GM18508 (cell line): Measurements from ENCODE around the gene CCKAR.
A peak's percentile ranks its signal among the peaks of the same experiment; 100 is the strongest.

Source experiments
- ATAC-seq: cut with Tn5 transposase; IDR thresholded peaks from one replicate; pipeline ENCODE4 v1.9.1; 2021; ENCODE audit warnings: moderate number of reproducible peaks; ENCODE audit not compliant: insufficient read depth, unreplicated experiment

Gene CCKAR

DNA sequence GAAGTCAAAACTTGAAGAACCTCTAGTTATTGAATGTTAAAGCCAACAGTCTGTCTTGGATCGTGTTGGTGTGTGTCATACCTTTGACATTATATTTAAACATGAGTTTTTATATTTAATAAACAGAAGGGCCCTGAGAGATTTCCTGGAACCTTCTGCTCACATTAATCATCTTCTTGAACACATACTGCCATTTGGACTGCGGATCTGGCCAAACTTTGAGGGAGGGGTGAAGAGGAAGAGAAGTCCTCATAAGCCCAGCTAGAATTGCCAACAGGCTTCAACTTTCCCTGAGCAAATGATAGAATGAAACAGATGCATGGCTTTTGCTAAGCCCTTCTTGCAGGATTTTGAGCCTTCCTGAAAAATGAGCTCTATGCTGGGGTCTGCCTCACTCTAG is 27.4 kb downstream of the CCKAR start:
- no peak for ATAC-seq

DNA sequence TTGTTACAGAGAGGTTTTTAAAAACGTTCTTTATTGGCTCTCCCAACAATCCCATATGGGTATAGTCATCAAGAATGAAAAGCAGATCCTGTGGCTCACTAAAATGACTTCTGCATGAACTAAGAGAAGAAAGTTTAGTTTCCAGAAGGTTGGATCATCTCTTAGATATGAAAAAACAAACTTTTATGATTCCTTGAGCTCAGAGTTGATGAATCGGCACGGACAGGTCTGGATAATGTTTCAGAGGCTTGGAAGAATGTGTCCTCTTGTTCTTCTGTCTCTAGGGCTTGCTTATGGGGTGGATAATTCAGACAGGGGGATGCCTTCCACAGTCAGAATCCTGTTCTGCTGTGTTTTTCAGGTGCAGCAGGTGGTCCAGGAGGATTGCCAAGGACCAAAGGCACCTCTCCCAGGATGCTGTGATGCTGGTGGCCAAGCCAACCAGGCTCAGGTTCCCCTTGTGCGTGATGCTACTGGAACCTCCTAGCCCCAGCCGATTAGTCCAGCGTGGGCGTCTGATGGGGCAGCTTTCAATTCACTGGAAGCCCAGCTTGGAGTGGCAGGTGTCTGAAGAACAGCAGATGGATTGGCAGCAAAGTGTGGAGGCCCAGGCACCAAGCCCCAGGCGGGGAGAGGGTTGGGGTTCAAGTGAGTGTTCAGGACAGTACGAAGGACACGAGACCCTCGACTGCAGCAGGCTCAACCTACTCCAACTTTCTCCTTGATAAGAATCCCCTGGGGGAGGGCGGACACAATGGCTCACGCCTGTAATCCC is 30.3 kb downstream of the CCKAR start:
- no peak for ATAC-seq

DNA sequence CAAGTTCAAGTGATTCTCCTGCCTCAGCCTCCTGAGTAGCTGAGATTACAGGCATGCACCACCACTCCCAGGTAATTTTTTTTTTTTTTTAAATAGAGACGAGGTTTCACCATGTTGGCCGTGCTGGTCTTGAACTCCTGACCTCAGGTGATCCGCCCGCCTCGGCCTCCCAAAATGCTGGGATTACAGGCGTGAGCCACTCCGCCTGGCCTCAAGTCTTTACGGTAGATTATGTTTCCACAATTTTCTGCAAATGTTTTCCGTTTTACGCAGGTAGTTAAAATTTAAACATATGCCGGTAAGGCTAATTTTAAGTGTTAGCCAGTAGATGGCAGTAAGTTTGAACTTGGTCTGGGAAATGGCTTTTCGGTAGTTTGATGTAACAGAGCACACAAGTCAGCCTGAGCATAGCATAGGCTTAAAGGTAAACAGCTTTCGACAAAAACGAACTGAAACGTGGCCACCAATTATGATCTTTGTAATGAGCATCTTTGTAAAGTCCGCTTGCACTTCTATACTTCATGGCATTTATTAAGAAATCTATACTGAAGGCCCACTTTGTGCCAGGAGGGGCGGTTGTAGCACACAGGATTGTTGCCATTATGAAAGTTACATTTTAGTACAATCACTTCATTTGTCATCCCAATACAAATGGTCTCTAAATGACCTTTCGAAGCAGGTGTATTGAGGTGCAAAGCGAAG is 31.1 kb downstream of the CCKAR start:
- ATAC-seq: peak; percentile 71

DNA sequence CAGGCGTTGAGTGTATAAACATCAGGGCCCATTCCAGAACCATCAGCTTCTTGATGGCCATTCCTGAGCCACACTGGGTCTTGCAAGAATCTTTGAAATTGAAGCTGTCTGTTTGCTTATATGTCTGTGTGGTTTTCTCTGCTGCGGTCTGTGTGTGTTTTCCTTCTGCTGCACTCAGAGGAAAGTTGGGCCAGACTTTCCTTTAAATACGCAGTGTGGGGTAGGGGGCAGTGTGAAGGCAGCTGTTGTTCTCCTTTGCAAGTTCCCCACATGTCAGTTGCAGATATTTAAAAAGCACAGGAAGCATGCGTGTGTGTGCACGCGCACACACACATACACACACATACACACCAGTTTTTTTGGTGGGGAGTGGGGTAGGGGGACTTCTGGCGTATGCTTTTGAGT is 32.1 kb downstream of the CCKAR start:
- ATAC-seq: no peak

DNA sequence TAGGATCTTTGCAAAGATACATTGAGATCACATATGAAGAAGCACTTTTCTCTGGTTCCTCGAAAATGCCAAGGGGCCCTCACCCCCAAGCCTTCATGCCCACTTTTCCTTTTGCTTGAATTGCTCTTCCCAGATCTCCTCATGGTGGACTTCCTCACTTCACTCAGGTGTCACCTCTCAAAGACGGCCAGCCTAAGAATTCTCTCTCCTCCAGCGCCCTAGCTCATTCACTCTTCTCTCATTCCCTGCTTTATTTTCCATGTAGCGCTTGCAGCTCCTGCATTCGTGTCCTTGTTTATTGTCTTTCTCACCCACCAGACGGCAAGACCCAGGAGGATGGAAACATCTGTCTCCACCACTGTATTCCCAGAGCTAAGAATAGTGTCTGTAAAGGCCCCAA is 32.9 kb downstream of the CCKAR start:
- no peak for ATAC-seq

DNA sequence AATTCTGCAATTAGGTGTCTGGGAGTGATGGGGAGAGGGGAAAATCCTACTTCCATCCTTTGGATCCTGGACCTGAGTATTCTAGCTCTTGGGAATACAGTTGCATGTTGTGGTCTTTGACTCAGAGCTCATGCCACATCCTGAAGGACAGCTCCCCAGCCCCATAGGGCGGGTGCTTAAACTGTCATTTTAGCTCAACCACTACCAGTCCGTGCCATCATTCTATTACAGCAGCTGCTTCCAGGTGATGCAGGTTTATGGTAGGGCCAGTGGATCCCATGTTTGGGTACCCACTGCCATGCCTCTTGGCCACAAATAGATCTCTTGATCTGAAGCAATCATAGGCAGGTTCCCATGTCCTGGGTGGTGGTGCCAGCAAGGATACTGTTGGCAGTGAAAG is 34.7 kb downstream of the CCKAR start:
- ATAC-seq: no peak

DNA sequence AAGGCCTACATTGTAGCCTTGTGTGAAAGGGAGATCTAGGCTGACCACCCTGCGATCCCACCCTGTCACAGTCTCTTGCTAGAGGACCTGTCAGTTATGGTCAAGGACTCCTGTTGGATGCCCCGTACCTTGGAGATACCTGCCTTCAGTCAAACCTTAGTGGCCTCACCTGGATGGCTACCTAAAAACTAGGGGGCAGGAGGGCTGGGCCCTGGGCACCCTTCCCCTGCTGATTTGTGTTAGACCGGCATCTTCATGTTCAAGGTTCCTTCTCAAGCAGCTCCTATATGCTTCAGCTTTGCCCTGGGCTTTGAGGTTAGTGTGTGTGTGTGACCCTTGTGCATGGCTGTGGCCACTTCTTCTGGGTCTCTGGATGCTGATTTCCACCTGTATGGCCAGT is 35.3 kb downstream of the CCKAR start:
- no peak for ATAC-seq

DNA sequence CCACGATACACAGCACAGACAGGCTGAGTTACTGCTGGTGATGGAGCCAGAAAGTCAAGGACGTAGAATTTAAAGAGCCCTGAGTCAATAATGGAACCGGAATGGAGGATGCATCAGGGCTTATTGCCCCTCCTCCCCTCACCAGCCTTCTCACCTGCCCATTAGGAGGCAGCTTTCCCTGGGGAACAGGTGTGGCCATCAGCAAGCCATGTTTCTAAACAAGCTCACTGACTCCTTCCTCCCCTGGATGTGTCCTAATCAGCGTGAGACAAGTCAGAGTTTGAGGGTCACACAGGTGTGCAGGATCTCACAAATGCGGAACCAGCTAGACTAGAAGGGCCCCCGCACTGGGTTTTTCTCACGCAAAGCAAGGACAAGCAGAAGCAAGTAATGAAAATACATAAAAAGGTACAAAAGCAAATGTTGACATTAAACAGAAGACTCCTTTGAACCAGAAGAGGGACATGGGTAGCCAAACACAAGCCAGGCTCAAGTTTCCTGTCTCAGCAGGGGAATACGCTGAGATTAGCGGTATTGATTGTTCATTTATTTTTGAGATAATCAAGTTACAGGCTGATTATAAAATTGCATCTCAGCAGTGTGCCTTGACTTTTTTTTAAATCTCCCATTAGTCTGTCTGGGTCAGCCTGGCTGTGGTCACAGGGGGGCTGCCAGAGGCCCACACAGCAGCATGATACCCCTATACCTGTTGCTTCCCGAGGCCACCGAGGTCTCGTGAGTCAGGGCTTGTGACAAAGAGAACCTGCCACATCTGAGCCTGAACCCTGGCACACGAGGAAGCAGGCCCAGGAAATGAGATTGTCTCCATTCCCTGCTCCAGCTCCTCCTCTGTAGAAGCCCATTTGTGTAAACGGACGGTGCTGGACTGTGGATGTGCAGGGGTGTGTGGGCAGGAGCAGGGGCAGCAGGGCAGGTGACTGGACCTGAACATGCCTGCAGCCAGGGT is 37.4 kb downstream of the CCKAR start:
- no peak for ATAC-seq

DNA sequence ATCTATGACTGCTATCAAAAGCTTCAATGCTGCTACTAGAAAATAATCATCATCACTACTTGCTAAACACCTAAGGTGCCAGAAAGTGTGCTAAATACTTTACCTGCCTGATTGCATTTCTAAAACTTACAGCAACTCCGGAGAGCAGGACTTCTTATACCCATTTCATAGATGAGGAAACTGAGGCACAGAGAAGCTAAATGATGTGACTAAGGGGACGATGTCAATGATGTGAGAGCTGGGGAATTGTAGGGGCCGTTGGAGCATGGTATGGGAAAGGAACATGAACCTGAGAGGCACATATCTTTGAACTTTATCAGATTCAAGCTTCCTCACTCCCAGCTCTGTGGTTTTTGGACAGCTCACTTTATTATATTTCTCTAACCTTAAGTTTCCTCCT is 38.7 kb downstream of the CCKAR start:
- ATAC-seq: no peak

DNA sequence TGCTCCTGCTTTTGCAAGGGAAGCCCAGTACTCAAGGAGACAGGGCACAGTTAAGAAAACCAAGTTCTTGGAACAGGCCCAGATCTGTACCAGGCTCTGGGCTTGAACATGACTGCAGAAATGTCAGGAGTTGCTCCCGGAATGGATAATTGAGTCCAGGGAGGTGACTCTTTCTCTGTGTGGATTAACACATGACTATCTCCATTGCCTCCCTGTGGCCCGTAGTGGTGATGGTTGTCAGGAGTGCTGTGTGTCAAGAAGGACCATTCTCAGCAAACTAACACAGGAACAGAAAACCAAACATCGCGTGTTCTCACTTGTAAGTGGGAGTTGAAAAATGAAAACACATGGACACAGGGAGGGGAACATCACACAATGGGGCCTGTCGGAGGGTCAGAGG is 39.9 kb downstream of the CCKAR start:
- ATAC-seq: no peak

DNA sequence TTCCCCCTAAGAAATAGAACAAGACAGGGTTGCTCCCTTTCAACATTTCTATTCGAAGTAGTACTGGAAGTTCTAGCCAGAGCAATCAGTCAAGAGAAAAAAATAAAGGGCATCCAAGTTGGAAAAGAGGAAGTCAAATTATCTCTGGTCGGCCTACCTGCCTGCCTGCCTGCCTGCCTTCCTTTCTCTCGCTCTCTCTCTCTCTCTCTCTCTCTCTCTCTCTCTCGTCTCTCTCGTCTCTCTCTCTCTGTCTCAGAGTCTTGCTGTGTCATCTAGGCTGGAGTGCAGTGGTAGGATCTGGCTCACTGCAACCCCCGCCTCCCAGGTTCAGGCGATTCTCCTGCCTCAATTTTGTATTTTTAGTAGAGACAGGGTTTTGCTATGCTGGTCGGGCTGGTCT is 42.9 kb downstream of the CCKAR start:
- no peak for ATAC-seq

DNA sequence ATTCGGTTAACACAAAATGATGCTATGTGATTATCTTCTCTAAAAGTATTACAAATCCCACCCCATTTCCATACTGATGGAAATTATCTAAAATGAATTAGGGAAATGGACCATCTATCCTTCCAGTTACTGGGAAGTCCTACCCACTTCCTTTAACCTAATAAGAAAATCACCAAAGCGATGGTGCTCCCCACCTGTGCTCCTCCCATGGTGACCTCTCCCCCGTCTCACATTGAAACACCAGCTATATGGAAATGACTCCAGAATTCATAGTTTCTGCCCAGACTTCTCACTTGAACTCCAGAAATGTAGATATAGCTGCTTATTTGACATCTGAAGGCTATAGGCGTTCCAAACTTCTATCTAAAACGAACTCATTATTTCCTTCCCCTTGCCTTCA is 48.5 kb downstream of the CCKAR start:
- ATAC-seq: no peak

DNA sequence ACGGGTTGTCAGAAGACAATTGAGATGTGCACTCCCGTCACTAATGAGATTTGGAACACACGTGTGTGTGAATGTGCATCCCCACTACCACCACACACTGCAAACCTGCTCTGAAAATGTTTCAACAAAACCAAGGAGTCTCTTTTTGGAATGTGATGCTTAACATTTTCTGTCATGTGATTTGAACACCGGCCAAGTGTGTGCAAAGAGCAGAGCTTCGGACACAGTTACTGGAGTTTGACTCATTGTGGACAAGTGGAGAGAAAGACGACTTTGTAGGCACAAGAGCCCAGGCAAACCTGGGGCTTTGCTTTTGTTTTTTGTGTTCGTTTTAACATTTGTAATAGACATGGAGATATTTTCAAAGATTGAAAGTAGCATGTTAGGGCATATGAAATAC is 49.2 kb downstream of the CCKAR start:
- no peak for ATAC-seq

DNA sequence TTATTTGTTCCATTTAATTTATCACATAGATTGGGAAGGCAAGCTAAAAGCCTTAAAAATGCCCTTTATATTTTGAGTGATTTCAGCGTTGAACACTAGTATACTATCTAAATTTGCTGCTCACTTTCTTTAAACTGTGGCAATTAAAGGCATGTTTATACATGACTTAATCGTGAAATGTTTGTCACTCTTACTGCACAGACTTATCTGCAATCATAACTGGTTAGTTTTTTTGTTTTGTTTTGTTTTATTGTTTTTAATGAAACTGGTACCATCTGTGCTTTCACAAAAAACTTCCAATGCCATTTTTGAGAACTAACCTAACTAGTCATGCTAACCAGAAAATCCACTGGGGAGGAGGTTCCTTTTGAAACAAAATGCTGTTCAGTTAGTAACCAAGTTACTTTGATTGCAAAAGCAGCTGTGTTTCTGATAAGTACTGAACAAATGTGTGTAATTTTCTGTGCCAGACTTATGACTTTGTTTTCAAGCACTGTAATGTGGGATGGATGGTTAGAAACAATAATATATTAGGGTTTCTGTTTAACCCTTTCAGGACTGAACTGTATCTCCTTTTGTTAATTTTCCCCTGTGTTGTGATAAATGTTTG is 56.1 kb downstream of the CCKAR start:
- no peak for ATAC-seq

DNA sequence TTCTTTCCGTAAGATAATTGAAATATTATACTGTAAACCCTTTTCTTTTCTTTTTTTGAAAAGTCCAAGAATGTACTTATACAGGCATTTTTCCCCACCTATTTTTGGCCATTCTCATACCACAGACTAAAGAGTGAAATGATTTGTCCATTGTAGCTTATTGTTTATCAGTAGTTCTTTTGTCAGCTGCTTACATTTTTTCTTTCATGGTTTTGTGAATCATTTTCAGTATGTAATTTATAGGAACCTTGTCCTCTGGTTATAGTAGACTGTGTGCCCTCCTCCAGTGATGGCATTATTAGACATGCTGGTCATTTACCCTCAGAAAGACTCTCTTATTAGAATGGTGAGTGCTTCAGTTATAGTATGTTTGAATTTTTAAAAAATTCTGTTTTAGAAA is 56.7 kb downstream of the CCKAR start:
- ATAC-seq: no peak

DNA sequence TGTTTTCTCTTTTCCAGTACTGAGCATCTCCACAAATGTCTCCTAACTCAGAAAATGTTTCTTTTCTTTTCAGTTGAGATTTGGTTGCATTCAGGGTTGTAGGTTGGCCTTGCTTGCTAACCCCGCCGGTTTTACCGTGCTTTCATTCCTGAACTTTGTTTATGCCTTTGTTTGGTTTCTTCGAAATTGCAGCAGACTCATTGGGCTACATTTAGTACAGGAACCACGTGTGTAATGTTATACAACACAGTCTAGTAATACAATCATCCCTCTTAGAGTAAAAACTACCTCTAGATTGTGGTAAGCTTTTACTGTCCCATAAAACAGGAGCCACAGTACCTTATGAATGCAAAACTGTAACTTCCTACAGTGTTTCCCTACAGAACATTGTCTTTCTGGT is 57.9 kb downstream of the CCKAR start:
- no peak for ATAC-seq

DNA sequence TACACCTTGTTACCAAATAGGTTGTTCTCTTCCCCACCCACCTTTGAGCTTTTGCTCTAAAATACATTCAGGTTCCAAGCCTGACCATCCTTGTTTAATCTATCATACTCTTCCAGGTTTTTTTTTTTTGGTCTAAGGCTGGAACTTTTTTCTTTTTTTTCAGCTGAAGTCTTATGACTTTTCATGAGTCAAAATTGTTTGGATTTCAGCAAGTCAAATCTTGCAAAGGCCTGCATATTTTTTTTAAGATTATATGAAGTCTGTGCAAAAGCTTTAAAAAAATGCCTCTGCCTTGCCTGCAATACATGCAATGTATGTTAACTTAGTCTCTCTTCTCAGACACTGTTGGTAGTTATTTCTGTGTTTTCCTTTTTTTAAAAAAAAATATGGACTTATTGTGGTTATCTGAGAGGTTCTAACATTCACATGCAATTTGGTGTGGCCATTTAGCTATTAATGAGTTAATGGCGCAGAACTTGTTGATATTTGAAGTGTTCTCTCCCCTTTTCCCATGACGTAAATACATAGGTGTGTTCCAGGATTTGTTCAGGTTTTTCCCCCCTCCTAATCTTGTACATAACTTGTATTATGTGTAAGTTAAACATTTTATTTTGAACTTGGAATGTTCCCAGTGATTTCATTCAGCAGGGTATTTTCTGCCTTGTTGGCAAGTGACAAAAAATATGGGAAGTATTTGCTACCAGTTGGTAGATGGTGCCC is 58.7 kb downstream of the CCKAR start:
- ATAC-seq: no peak
